Osteoblast (primary cell): ENCODE measurements around the gene JMJD1C. TPM values are rescaled to one million over a fixed set of nuclear protein-coding genes. Genes with fewer than 3 reads are reported as not detected.

Source experiments
- DNase-seq: peaks from one replicate; pipeline ENCODE4 v3.0.0; 2011; ENCODE audit warnings: low spot score, mixed read lengths; ENCODE audit not compliant: insufficient read length; ENCODE audit errors: missing footprints
- H2AFZ ChIP-seq: 2 replicates; pipeline ENCODE4 v1.6.0; 2011; ENCODE audit warnings: mild to moderate bottlenecking, low read length
- H3K27ac ChIP-seq: 2 replicates; pipeline ENCODE4 v1.5.1; 2011; ENCODE audit warnings: mild to moderate bottlenecking, low read depth, low read length, moderate library complexity
- H3K27me3 ChIP-seq: 2 replicates; pipeline ENCODE4 v1.6.0; 2012; ENCODE audit warnings: mild to moderate bottlenecking, control low read depth, inconsistent platforms, low read length, moderate library complexity; ENCODE audit not compliant: insufficient read depth
- H3K36me3 ChIP-seq: 2 replicates; pipeline ENCODE4 v1.5.1; 2011; ENCODE audit warnings: mild to moderate bottlenecking, low read length, control low read depth, moderate library complexity; ENCODE audit not compliant: insufficient read depth
- H3K4me1 ChIP-seq: 2 replicates; pipeline ENCODE4 v1.5.1; 2011; ENCODE audit warnings: mild to moderate bottlenecking, low read length, control low read depth, moderate library complexity; ENCODE audit not compliant: insufficient read depth
- H3K4me2 ChIP-seq: 2 replicates; pipeline ENCODE4 v1.6.0; 2011; ENCODE audit warnings: mild to moderate bottlenecking, low read length; ENCODE audit not compliant: insufficient read depth
- H3K4me3 ChIP-seq: fragments of 200-600 bp; sonication (generic); 3 replicates; pipeline ENCODE4 v1.5.1; 2012; ENCODE audit warnings: mild to moderate bottlenecking, low read length, inconsistent platforms; ENCODE audit not compliant: insufficient read depth
- H3K79me2 ChIP-seq: 2 replicates; pipeline ENCODE4 v1.6.0; 2012; ENCODE audit warnings: mild to moderate bottlenecking, low read length, control low read depth, inconsistent platforms; ENCODE audit not compliant: insufficient read depth
- H3K9me3 ChIP-seq: 2 replicates; pipeline ENCODE4 v1.5.1; 2011; ENCODE audit warnings: low read depth, low read length, control low read depth
- H4K20me1 ChIP-seq: 2 replicates; pipeline ENCODE4 v1.6.0; 2012; ENCODE audit warnings: mild to moderate bottlenecking, low read length, control low read depth; ENCODE audit not compliant: insufficient read depth
- total RNA-seq: library from RNA; depleted of rRNA; stranded (reverse); fragments of >200 nt; gene quantifications from 2 replicates; pipeline ENCODE4 v1.2.3, GENCODE V29; 2012
- TF ChIP-seq, protein P1 (sequence below): IDR thresholded peaks from 2 replicates; pipeline ENCODE4 v1.5.1; 2011; ENCODE audit warnings: mild to moderate bottlenecking, low read depth, low read length, moderate library complexity; ENCODE audit errors: extremely low read depth

The JMJD1C gene
- total RNA-seq, 1 donor: 92.6 TPM

DNA sequence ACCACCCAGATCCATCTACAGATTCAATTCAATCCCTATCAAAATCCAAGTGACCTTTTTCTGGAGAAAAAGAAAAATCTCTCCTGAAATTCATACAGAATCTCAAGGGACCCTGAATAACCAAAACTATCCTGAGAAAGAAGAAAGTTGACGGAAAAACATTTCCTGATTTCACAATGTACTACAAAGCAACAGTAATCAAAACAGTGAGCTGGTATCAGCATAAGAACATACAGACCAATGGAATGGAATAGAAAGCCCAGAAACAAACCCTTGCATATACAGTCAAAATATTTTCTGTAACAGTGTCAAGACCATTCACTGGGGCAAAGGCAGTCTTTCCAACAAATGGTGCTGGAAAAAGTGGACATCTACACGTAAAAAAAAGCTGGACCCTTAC is 89.9 kb downstream of the JMJD1C start:
- H3K4me3 ChIP-seq: no peak overlapping the region

DNA sequence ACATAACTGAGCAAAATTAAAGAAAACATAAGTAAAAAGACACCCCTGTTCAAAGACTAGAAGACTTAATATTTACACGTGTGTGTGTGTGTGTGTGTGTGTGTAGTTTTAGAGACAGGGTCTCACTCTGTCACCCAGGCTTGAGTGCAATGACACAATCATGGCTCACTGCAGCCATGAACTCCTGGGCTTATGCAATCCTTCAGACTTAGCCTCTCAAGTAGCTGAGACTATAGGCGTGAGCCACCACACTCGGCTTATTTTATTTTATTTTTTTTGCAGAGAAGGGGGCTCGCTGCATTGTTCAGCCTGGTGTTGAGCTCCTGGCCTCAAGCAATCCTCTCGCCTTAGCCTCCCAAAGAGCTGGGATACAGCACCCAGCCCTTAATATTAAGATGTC is 90.3 kb downstream of the JMJD1C start:
- H3K4me1 ChIP-seq: peaks cover 19% of the 10 kb centered on the region
- peak overlapping the region; percentile 29 for H3K4me2 ChIP-seq
- H2AFZ ChIP-seq: no peak overlapping the region
- TF ChIP-seq, protein P1, sequence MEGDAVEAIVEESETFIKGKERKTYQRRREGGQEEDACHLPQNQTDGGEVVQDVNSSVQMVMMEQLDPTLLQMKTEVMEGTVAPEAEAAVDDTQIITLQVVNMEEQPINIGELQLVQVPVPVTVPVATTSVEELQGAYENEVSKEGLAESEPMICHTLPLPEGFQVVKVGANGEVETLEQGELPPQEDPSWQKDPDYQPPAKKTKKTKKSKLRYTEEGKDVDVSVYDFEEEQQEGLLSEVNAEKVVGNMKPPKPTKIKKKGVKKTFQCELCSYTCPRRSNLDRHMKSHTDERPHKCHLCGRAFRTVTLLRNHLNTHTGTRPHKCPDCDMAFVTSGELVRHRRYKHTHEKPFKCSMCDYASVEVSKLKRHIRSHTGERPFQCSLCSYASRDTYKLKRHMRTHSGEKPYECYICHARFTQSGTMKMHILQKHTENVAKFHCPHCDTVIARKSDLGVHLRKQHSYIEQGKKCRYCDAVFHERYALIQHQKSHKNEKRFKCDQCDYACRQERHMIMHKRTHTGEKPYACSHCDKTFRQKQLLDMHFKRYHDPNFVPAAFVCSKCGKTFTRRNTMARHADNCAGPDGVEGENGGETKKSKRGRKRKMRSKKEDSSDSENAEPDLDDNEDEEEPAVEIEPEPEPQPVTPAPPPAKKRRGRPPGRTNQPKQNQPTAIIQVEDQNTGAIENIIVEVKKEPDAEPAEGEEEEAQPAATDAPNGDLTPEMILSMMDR: no peak
- peak overlapping the region; percentile 78 for H3K27ac ChIP-seq
- H3K79me2 ChIP-seq: peaks cover 46% of the 10 kb centered on the region
- H3K27me3 ChIP-seq: no peaks in the 10 kb centered on the region
- H3K36me3 ChIP-seq: peaks cover 3% of the 10 kb centered on the region
- no peak overlapping the region for H3K4me3 ChIP-seq
- no peak for DNase-seq
- H3K9me3 ChIP-seq: no peaks in the 10 kb centered on the region
- no peaks in the 10 kb centered on the region for H4K20me1 ChIP-seq

More for the DNA sequence above, 89.9 kb downstream of the JMJD1C start:
- H3K27me3 ChIP-seq: no peaks in the 10 kb centered on the region
- peaks cover 19% of the 10 kb centered on the region for H3K4me1 ChIP-seq
- no peaks in the 10 kb centered on the region for H3K9me3 ChIP-seq
- H4K20me1 ChIP-seq: no peaks in the 10 kb centered on the region
- H3K36me3 ChIP-seq: peaks cover 3% of the 10 kb centered on the region
- peak overlapping the region; percentile 85 for H3K4me2 ChIP-seq
- H3K27ac ChIP-seq: peak overlapping the region; percentile 78
- TF ChIP-seq, protein P1: no peak
- no peak for DNase-seq
- H2AFZ ChIP-seq: no peak overlapping the region
- peaks cover 49% of the 10 kb centered on the region for H3K79me2 ChIP-seq

DNA sequence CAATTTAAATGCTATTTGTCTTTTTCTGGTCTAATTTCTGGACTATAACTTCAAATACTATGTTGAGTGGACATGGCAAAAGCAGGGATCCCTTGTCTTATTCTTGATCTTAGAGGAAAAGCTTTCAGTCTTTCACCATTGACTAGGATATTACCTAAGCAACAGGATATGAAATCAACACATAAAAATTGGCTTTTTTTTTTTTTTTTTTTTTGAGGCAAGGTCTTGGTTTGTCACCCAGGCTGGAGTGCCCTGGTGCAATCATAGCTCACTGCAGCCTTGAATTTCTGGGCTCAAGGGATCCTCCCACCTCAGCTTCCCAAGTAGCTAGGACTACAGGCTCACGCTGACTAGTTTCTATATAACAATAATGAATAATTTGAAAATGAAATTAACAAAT is 90.8 kb downstream of the JMJD1C start:
- H3K27ac ChIP-seq: peak overlapping the region; percentile 78

DNA sequence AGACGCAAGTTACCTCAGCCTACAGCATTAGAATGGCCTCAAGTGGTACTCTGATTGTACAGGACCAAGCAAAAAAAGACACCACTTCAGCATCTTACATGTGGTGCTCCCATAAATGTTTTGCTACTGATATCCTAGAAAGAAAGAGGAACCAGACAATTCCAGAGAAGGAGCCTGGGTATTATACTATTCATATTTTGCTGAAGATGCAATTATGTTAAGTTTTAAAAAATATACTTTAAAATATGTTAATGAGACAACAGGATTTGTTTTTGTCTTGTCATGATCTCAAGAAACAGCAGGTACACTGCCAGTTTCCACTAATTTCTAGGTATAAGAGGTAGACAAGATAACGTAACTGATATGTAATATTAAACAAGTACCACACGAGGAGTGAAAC is 92.6 kb downstream of the JMJD1C start:
- no peaks in the 10 kb centered on the region for H3K27me3 ChIP-seq
- no peaks in the 10 kb centered on the region for H3K36me3 ChIP-seq
- peaks cover 66% of the 10 kb centered on the region for H3K79me2 ChIP-seq
- H3K4me3 ChIP-seq: no peak overlapping the region
- H3K4me1 ChIP-seq: peaks cover 19% of the 10 kb centered on the region
- no peak overlapping the region for H3K27ac ChIP-seq
- no peaks in the 10 kb centered on the region for H4K20me1 ChIP-seq
- no peak overlapping the region for H2AFZ ChIP-seq
- no peak for DNase-seq
- no peaks in the 10 kb centered on the region for H3K9me3 ChIP-seq
- TF ChIP-seq, protein P1: no peak
- no peak overlapping the region for H3K4me2 ChIP-seq

More for the DNA sequence above, 90.8 kb downstream of the JMJD1C start:
- H3K27me3 ChIP-seq: no peaks in the 10 kb centered on the region
- peaks cover 3% of the 10 kb centered on the region for H3K36me3 ChIP-seq
- DNase-seq: no peak
- H4K20me1 ChIP-seq: no peaks in the 10 kb centered on the region
- H3K9me3 ChIP-seq: no peaks in the 10 kb centered on the region
- H3K4me1 ChIP-seq: peaks cover 19% of the 10 kb centered on the region
- peaks cover 47% of the 10 kb centered on the region for H3K79me2 ChIP-seq
- TF ChIP-seq, protein P1: no peak
- H2AFZ ChIP-seq: no peak overlapping the region
- H3K4me2 ChIP-seq: no peak overlapping the region
- no peak overlapping the region for H3K4me3 ChIP-seq
